HEK293T (cell line): Measurements from ENCODE around the gene HIVEP2.

ENCODE experiments used
- CTCF ChIA-PET: fragments of 350-600 bp; formaldehyde crosslinking; extraction: SDS; loops from one replicate; lab custom pipeline; 2021; ENCODE audit warnings: antibody characterized with exemption, inconsistent platforms; lab: Yijun Ruan, JAX
- POLR2A ChIA-PET: fragments of 350-600 bp; formaldehyde crosslinking; extraction: SDS; loops from one replicate; lab custom pipeline; 2020; ENCODE audit warnings: antibody characterized with exemption, inconsistent platforms; lab: Yijun Ruan, JAX
- DNase-seq: peaks from one replicate; pipeline ENCODE4 v3.0.0; 2012; ENCODE audit warnings: mixed read lengths; ENCODE audit errors: extremely low spot score
- ARNT ChIP-seq: fragments of 450-650 bp; IDR thresholded peaks from 2 replicates; pipeline ENCODE4 v1.6.1; 2017; ENCODE audit warnings: mild to moderate bottlenecking
- BHLHE40 ChIP-seq: fragments of 450-650 bp; IDR thresholded peaks from 2 replicates; pipeline ENCODE4 v1.6.1; 2016; ENCODE audit warnings: mild to moderate bottlenecking, moderate library complexity, borderline replicate concordance
- CTBP1 ChIP-seq: fragments of 450-650 bp; IDR thresholded peaks from 2 replicates; pipeline ENCODE4 v1.6.1; 2016; ENCODE audit warnings: borderline replicate concordance
- ELF4 ChIP-seq: fragments of 450-650 bp; IDR thresholded peaks from 2 replicates; pipeline ENCODE4 v1.6.1; 2017; ENCODE audit warnings: antibody characterized with exemption
- FOXA1 ChIP-seq: fragments of 450-650 bp; IDR thresholded peaks from 2 replicates; pipeline ENCODE4 v1.6.1; 2016; ENCODE audit warnings: mild to moderate bottlenecking
- FOXK2 ChIP-seq: fragments of 450-650 bp; IDR thresholded peaks from 2 replicates; pipeline ENCODE4 v1.6.1; 2016; ENCODE audit warnings: mild to moderate bottlenecking
- FOXM1 ChIP-seq: fragments of 450-650 bp; IDR thresholded peaks from 2 replicates; pipeline ENCODE4 v1.6.1; 2017; ENCODE audit warnings: mild to moderate bottlenecking, borderline replicate concordance
- HDGF ChIP-seq: fragments of 450-650 bp; IDR thresholded peaks from 2 replicates; pipeline ENCODE4 v1.6.1; 2017; ENCODE audit warnings: antibody characterized with exemption, borderline replicate concordance
- L3MBTL2 ChIP-seq: fragments of 450-650 bp; conservative IDR thresholded peaks from 2 replicates; pipeline ENCODE4 v1.6.1; 2016; ENCODE audit warnings: mild to moderate bottlenecking
- LEF1 ChIP-seq: fragments of 450-650 bp; IDR thresholded peaks from 2 replicates; pipeline ENCODE4 v1.6.1; 2017; ENCODE audit warnings: mild to moderate bottlenecking, borderline replicate concordance
- NFRKB ChIP-seq: fragments of 450-650 bp; IDR thresholded peaks from 2 replicates; pipeline ENCODE4 v1.6.1; 2016; ENCODE audit warnings: mild to moderate bottlenecking, moderate library complexity
- SP1 ChIP-seq: fragments of 450-650 bp; IDR thresholded peaks from 2 replicates; pipeline ENCODE4 v1.6.1; 2017
- SUZ12 ChIP-seq: fragments of 450-650 bp; IDR thresholded peaks from 2 replicates; pipeline ENCODE4 v1.6.1; 2016; ENCODE audit warnings: mild to moderate bottlenecking
- TARDBP ChIP-seq: fragments of 450-650 bp; IDR thresholded peaks from 2 replicates; pipeline ENCODE4 v1.6.1; 2016
- ZNF384 ChIP-seq: fragments of 450-650 bp; IDR thresholded peaks from 2 replicates; pipeline ENCODE4 v1.6.1; 2016
- TF ChIP-seq, protein P1 (sequence below): fragments of 450-650 bp; IDR thresholded peaks from 2 replicates; pipeline ENCODE4 v1.6.1; 2016

HIVEP2 gene

GRCh38 chr6:142845624-142846458, 99.1 kb downstream of the HIVEP2 start:
- ChIA-PET CTCF (interaction anchor here (0.5 kb wide), 1 partner anchor 461 kb away, joined by 3 read pairs; no protein-coding TSS in a partner anchor), POLR2A (interaction anchor here (1.4 kb wide), 1 partner anchor 100 kb away, joined by 5 read pairs; the partner anchor contains the start of gene HIVEP2)
- TF ChIP-seq SP1 (no peak), LEF1 (peak; percentile 82)
- peak; percentile 74 for DNase-seq

DNA sequence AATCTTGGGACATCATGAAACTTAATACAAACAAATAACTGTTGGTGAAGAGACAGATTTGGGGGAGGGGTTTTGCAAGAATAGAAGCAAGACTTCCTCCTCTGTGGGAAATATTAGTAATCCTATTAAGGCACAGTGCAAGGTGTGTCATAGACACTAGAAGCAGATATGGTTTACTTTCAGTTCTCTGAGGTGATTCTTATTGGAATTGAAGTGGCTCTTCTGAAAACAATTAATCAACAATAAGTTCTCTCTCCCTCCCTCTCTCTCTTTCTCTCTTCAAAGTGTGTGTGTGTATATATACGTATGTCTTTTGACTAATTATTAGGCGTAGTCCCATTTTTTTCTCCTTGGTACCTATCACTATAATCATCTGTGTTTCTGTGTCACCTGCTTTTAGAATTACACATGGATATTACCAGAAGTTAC, 99.8 kb downstream of the HIVEP2 start:
- ChIA-PET POLR2A (interaction anchor here (1.4 kb wide), 1 partner anchor 100 kb away, joined by 5 read pairs; the partner anchor contains the start of gene HIVEP2), CTCF (interaction anchor here (0.5 kb wide), 1 partner anchor 461 kb away, joined by 3 read pairs; no protein-coding TSS in a partner anchor)
- no peak for DNase-seq
- TF ChIP-seq FOXK2 (no peak), ZNF384 (no peak), SUZ12 (no peak), ARNT (no peak), L3MBTL2 (no peak), FOXM1 (no peak), FOXA1 (no peak)
- TF ChIP-seq, protein P1, sequence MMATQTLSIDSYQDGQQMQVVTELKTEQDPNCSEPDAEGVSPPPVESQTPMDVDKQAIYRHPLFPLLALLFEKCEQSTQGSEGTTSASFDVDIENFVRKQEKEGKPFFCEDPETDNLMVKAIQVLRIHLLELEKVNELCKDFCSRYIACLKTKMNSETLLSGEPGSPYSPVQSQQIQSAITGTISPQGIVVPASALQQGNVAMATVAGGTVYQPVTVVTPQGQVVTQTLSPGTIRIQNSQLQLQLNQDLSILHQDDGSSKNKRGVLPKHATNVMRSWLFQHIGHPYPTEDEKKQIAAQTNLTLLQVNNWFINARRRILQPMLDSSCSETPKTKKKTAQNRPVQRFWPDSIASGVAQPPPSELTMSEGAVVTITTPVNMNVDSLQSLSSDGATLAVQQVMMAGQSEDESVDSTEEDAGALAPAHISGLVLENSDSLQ = no peak

DNA sequence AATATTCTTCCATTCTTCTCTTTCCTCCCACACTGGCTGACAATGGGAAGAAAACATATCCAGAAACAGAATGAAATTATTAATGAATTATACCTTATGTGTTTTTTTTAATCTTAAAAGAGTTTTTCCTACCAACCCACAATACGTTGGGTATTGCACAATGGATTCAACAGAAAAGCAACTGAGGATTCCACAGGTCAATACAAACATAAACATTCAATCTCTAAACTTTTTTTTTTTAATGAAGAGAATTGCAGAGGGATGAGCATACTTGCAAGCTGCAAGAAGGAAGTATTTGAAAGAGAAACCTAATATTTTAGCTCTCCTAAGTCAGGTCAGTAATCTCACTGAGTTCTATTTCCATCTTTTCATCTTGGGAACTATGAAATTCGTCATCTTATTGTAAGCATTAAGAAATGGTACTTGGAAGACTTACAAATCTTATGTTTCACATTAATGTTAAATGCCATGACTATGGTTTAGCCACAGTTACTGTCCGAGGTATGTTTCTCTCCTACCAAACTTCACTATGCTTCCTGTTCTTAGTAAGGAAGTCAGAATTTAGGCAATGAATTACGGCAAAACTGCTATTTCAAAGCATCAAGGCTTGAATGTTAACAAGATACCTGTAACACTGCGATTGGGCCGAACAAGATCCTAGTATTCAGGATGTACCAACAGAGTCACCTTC, 100.8 kb downstream of the HIVEP2 start:
- no peak for TF ChIP-seq FOXA1
- no peak for TF ChIP-seq TARDBP
- TF ChIP-seq ELF4 = no peak
- TF ChIP-seq LEF1 = no peak
- no peak for TF ChIP-seq NFRKB
- TF ChIP-seq L3MBTL2 = no peak
- no peak for TF ChIP-seq ARNT
- TF ChIP-seq SP1 = no peak
- no peak for TF ChIP-seq BHLHE40
- TF ChIP-seq SUZ12 = no peak
- no peak for TF ChIP-seq ZNF384
- TF ChIP-seq FOXK2 = no peak
- no peak for TF ChIP-seq HDGF
- TF ChIP-seq, protein P1 = no peak
- no peak for TF ChIP-seq CTBP1
- no peak for TF ChIP-seq FOXM1
- POLR2A ChIA-PET = no interaction called here
- no peak for DNase-seq
- CTCF ChIA-PET = no interaction called here

DNA sequence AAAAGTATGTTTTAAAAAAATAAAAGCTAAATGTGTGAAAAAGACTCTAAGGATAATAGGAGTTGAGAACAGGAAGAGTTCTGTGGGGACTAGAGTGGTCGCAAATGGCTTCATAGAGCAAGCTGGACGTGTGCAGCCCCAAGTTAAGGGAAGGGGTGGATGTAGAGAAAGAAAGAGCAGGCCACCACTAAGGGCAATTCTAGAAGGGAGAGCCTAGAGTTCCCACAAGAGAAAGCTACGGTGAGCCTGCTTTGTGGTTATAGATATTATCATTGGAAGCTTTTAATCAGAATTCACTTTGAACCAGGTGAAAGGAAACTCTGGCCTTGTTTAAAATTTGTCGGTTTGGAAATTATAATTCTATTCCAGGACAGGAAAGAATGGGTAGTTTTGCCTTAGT, 101.6 kb downstream of the HIVEP2 start:
- no peak for DNase-seq
- TF ChIP-seq BHLHE40 (no peak), FOXM1 (no peak), SP1 (no peak), FOXK2 (no peak), ARNT (no peak), CTBP1 (no peak), FOXA1 (no peak), TARDBP (no peak), ZNF384 (no peak), LEF1 (no peak)
- ChIA-PET POLR2A (no interaction called here), CTCF (interaction anchor here (0.6 kb wide), 1 partner anchor 39 kb away, joined by 3 read pairs; no protein-coding TSS in a partner anchor)

DNA sequence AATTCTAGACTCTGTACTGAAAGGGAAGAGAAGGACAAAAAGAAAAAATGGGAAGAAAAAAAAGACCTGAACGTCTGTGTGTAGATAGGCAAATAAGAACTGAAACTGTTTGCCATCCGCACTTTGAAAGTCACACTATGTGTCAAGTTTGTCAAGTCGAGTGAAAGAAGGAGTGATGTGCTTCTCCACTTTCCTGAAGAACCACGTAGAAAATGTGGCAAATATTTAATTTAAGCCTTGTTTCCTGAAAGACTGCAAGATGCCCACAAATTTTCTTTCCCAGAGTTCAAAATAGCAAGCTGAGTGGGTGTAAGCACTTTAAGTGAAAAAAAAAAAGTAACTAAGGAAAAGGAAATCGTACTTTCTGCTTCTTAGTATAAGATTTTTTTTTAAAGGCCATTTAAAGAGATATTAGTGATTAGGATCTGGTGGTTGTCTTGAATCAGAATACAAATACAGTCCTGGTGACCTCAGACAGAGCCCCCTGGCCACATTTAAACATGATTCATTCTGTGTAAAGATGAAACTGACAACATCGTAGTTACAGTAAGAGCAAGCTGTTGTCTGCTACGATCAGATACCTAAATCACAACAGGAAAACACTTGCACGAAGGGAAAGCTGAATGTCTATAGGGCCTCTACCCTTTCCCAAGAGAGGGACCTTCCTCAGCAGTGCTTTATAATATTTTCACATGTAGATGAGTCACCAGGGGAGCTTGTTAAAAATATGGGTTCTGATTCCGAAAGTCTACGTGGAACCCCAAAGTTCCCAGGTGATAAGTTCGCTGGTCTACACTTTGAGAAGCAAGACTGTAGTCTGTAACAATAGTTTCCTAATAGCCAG, 102.3 kb downstream of the HIVEP2 start:
- ChIA-PET CTCF (interaction anchor here (0.6 to 0.7 kb wide), 2 partner anchors 25 to 40 kb away, joined by 3 read pairs; no protein-coding TSS in a partner anchor), POLR2A (no interaction called here)
- no peak for TF ChIP-seq FOXK2
- no peak for TF ChIP-seq ELF4
- no peak for TF ChIP-seq BHLHE40
- no peak for TF ChIP-seq HDGF
- TF ChIP-seq L3MBTL2 = no peak
- no peak for DNase-seq

- TF ChIP-seq ELF4 (no peak), ARNT (no peak), SUZ12 (no peak), SP1 (no peak), ZNF384 (no peak), FOXM1 (no peak)
- CTCF ChIA-PET = no interaction called here
- POLR2A ChIA-PET = no interaction called here
- DNase-seq = no peak
These were observed 103.1 kb downstream of the HIVEP2 start for GRCh38 chr6:142841915-142842314.
